Measurements from ENCODE around the gene ARRDC3.

The ARRDC3 gene

DNA sequence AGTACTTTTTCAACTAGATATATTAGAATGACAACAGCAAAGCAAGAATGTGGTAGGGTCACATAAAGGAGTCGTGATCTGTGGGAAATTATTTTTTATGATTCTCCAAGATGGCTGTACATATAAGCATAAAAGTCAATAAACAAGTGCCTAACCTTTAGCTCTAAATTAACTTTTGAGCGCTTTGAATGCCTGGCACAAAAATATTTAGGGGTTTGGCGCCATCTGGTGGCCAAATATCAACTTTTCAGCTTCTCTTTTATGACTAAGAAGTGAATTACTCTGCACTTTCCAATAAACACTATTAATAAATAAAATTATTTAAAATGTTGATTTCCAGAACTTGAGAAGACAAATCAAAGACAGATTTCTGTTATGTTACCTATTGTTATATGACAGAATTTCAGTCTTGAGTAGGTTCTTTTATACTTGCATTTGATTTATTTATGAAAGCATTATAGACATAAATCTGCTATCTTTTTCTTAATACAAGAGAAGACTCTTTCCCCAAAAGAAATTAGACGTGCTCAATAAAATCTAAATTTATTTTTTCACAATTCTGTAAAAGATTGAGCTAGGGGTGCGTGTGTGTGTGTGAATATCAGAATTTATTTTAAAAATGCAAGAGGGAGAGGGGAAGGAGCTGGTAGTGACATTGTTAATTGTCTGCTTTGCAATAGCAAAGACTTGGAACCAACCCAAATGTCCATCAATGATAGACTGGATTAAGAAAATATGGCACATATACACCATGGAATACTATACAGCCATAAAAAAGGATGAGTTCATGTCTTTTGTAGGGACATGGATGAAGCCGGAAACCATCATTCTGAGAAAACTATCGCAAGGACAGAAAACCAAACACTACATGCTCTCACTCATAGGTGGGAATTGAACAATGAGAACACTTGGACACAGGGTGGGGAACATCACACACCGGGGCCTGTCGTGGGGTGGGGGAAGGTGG, 36.7 kb upstream of the ARRDC3 start:
- no peak overlapping the region for H3K4me3 ChIP-seq (ENCODE audit: low read depth, low read length)
- TF ChIP-seq, protein P1, sequence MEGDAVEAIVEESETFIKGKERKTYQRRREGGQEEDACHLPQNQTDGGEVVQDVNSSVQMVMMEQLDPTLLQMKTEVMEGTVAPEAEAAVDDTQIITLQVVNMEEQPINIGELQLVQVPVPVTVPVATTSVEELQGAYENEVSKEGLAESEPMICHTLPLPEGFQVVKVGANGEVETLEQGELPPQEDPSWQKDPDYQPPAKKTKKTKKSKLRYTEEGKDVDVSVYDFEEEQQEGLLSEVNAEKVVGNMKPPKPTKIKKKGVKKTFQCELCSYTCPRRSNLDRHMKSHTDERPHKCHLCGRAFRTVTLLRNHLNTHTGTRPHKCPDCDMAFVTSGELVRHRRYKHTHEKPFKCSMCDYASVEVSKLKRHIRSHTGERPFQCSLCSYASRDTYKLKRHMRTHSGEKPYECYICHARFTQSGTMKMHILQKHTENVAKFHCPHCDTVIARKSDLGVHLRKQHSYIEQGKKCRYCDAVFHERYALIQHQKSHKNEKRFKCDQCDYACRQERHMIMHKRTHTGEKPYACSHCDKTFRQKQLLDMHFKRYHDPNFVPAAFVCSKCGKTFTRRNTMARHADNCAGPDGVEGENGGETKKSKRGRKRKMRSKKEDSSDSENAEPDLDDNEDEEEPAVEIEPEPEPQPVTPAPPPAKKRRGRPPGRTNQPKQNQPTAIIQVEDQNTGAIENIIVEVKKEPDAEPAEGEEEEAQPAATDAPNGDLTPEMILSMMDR (IDR thresholded peaks at IDR 0.05; ENCODE audit: insufficient read depth, low read depth, low read length, missing control alignments) = peak; percentile 40
- DNase-seq (ENCODE audit: low read depth) = peak; percentile 78

DNA sequence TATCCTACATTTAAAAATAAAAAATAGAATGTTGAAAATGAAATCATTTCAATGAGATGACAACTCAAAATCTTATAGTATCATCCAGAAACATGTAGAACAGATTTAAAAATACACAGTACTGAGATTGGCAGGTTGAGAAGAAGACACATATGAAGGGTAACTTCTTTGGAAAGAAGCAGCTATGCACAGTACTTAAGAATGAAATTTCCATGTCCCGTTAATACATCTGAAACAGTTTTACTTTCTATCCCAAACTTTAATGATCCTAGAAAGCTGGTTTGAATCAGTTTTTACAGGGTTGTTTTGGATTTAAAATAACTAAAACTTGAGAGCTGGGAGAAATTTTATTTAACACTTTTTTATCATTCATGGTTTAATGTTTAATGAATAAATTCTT, 36.0 kb upstream of the ARRDC3 start:
- TF ChIP-seq, protein P1 (IDR thresholded peaks at IDR 0.05; ENCODE audit: insufficient read depth, low read depth, low read length, missing control alignments) = no peak
- H3K4me3 ChIP-seq (ENCODE audit: low read depth, low read length) = no peak overlapping the region

DNA sequence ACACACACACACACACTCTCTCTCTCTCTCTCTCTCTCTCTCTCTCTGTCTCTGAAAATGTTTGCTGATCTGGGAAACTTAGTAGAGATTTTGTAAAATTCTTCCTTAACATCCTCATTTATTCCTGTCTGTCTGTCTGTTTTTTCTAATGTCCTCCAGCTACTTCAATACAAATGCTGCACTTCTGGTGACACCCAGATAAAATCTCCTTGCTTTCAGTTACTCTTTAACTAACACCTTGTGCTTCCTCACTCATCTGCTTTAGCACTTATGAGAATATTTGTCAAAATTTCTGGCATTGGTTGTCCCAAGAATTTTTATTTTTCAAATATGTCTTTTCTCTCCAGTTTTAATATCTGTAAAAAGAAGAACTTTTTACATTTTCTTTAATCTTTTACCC, 35.0 kb upstream of the ARRDC3 start:
- no peak for DNase-seq (ENCODE audit: low read depth)
- TF ChIP-seq, protein P1 (IDR thresholded peaks at IDR 0.05; ENCODE audit: insufficient read depth, low read depth, low read length, missing control alignments) = no peak
- H3K4me3 ChIP-seq (ENCODE audit: low read depth, low read length) = no peak overlapping the region

More for the DNA sequence above, 36.0 kb upstream of the ARRDC3 start:
- no peak for DNase-seq (ENCODE audit: low read depth)

DNA sequence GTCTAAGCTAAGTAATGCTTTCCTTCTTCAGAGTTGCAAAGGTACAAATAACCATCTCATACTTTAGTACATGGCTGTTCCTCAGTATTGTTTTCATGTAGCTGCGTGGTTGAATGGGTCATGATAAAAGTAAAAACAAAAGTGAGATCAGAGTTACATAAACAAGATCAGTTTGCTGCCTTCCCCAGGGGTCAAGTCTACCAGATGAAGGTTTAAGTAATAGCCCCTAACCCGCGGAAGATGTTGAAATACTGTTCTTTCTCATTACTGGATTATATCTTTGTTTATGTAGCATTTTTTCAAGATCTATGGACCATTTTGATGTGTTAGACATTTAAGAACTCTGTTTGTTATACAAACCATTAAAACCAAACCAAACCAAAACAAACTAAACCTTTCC, 34.1 kb upstream of the ARRDC3 start:
- TF ChIP-seq, protein P1 (IDR thresholded peaks at IDR 0.05; ENCODE audit: insufficient read depth, low read depth, low read length, missing control alignments) = no peak
- peak; percentile 21 for DNase-seq (ENCODE audit: low read depth)
- no peak overlapping the region for H3K4me3 ChIP-seq (ENCODE audit: low read depth, low read length)

DNA sequence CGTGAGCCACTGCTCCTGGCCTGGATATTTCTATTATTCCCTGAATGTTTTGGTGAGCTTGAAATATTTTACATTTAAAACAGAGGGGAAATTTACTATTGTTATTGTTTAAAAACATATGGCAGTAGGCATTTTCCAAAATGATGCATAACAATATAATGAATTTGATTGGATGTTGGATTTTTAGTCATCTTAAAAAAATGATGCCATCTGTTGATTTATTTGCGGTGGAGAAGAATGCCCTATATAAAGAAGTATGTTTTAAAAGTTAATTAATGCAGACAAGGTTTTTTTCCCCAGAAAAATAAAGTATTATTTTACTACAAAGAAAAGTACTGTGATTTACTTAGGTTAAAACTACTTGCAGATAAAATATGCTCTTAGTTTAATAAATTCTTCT, 33.4 kb upstream of the ARRDC3 start:
- no peak overlapping the region for H3K4me3 ChIP-seq (ENCODE audit: low read depth, low read length)
- TF ChIP-seq, protein P1 (IDR thresholded peaks at IDR 0.05; ENCODE audit: insufficient read depth, low read depth, low read length, missing control alignments) = no peak
- DNase-seq (ENCODE audit: low read depth) = no peak

DNA sequence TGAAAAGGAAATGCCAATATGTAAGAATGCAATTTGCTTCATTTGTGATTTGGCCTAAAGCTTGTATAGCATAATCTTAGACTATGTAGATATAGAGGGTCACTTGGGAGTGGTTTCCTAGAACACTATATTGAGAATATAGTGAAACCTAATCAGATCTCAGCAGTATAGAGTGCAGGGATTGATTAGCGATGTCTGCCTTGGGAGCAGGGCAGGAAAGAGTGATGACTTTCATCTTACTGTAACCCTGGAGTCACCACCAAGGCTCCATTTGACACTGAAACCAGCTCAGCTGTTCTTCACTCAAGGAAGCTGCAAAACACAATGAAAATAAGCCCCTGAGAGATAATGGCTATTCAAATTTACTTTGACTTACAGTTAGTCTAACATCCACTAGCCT, 26.2 kb upstream of the ARRDC3 start:
- TF ChIP-seq, protein P1 (IDR thresholded peaks at IDR 0.05; ENCODE audit: insufficient read depth, low read depth, low read length, missing control alignments) = no peak
- no peak overlapping the region for H3K4me3 ChIP-seq (ENCODE audit: low read depth, low read length)
- DNase-seq (ENCODE audit: low read depth) = no peak
